Right lobe of liver (tissue), 6 donors: ENCODE measurements around the gene ANKS1B. TPM values are rescaled to one million over a fixed set of nuclear protein-coding genes. Genes with fewer than 3 reads are reported as not detected.

Experiments used
- ATAC-seq, 4 donors: fragments of 200-7000 bp; cut with Tn5 transposase; one replicate each; pipeline ENCODE4 v1.9.1; 2020; ENCODE audit warnings: mild to moderate bottlenecking in 4 of 4, moderate library complexity in 4 of 4
- DNase-seq, 3 donors: peaks; one replicate each; pipeline ENCODE4 v3.0.0-alpha.2; 2020
- H3K27ac ChIP-seq, 3 donors: fragments of 200-600 bp; one replicate each; pipeline ENCODE4 v1.8.0; 2022
- H3K27me3 ChIP-seq, 2 donors: fragments of 200-600 bp; one replicate each; pipeline ENCODE4 v1.8.0; 2022
- H3K36me3 ChIP-seq, 4 donors: fragments of 200-600 bp; sonication (generic) in 1 of 4; one replicate each; pipeline versions ENCODE4 v1.5.1 to v1.8.0; 2017 to 2022; ENCODE audit warnings: control low read depth in 1 of 4
- H3K4me1 ChIP-seq, 4 donors: fragments of 200-600 bp; sonication (generic) in 1 of 4; one replicate each; pipeline versions ENCODE4 v1.5.1 to v1.8.0; 2017 to 2022; ENCODE audit warnings: control low read depth in 1 of 4
- H3K4me3 ChIP-seq, 3 donors: fragments of 200-600 bp; one replicate each; pipeline ENCODE4 v1.8.0; 2022
- H3K9me3 ChIP-seq, 4 donors: fragments of 200-600 bp; sonication (generic) in 1 of 4; one replicate each; pipeline versions ENCODE4 v1.5.1 to v1.8.0; 2017 to 2022; ENCODE audit warnings: control low read depth in 1 of 4
- CTCF ChIP-seq, 4 donors: fragments of 200-600 bp in 3 of 4; fragments of 450-650 bp in 1 of 4; IDR thresholded peaks; one replicate each; pipeline versions ENCODE4 v1.5.1 to v1.8.0; 2016 to 2022; ENCODE audit warnings: antibody characterized with exemption in 4 of 4, mild to moderate bottlenecking in 2 of 4
- POLR2A ChIP-seq: fragments of 450-650 bp; IDR thresholded peaks from one replicate; pipeline ENCODE4 v1.6.1; 2017; ENCODE audit warnings: antibody characterized with exemption, mild to moderate bottlenecking
- WGBS: methylation state at CpG from one replicate; pipeline ENCODE4 v1.1.6; 2018; ENCODE audit warnings: low coverage, low lambda C conversion rate; ENCODE audit not compliant: insufficient coverage; ENCODE audit errors: missing lambda C conversion rate; 5-methylcytosine and 5-hydroxymethylcytosine counted together
- intact Hi-C, 2 donors: fragments of 100-400 bp; cut with DNase I; formaldehyde crosslinking; loops; one replicate each; pipeline versions ENCODE4 v1.11.2 to v1.14.1; 2022
- total RNA-seq, 6 experiments: library from RNA; depleted of rRNA in 2 of 6; stranded (reverse); fragments of >200 nt in 2 of 6; fragmentation: NEBNext Ultra II Directional in 3 of 6; extraction: Animal tissue kit (Norgen Biotek cat#: 25700) in 3 of 6; gene quantifications; one replicate each; pipeline versions ENCODE4 v1.1.0 to v1.2.4, GENCODE V29; 2016 to 2023
- donor health status: DM: no; HTN: yes; CAD: no.
- donor health status: DM: no; HTN: no; CAD: no.
- donor health status: DM: no; HTN: no; CAD: no.
- donor health status: DM: no; HTN: yes; CAD: no.
- donor health status: DM: no; HTN: yes; CAD: no.

Gene ANKS1B
- total RNA-seq, 6 experiments from 2014 or later = 0.17 to 1.9 (median 0.44) TPM; not detected in 1

- no peaks in the 10 kb centered on the region for H3K4me1 ChIP-seq
- no peak overlapping the region for H3K4me3 ChIP-seq
- H3K9me3 ChIP-seq = no peaks in the 10 kb centered on the region
- no peak for ATAC-seq
- TF ChIP-seq POLR2A (no peak), CTCF (IDR thresholded peaks at IDR 0.05) (no peak)
- intact Hi-C loops = no loop called here
- no peaks in the 10 kb centered on the region for H3K36me3 ChIP-seq
- no peak for DNase-seq
- WGBS = 24% methylated on average over 6 of the region's 6 CpGs
- no peak overlapping the region for H3K27ac ChIP-seq
- no peaks in the 10 kb centered on the region for H3K27me3 ChIP-seq
Measured at GRCh38 chr12:99154983-99155336, 829.8 kb downstream of the ANKS1B start.

- Histone ChIP-seq H3K27me3 (no peaks in the 10 kb centered on the region), H3K4me3 (no peak overlapping the region), H3K4me1 (no peaks in the 10 kb centered on the region), H3K9me3 (no peaks in the 10 kb centered on the region), H3K36me3 (no peaks in the 10 kb centered on the region), H3K27ac (no peak overlapping the region)
- TF ChIP-seq CTCF (IDR thresholded peaks at IDR 0.05) (no peak), POLR2A (no peak)
- DNase-seq (no peak), ATAC-seq (no peak)
- intact Hi-C loops = no loop called here
- WGBS = 36% methylated on average over 11 of the region's 17 CpGs
Measured at GRCh38 chr12:99154216-99154982, 830.3 kb downstream of the ANKS1B start.

GRCh38 chr12:99153293-99153692 lies 831.4 kb downstream of the ANKS1B start:
- no peak for ATAC-seq
- TF ChIP-seq CTCF (IDR thresholded peaks at IDR 0.05) (no peak), POLR2A (no peak)
- no peak overlapping the region for H3K4me3 ChIP-seq
- no peaks in the 10 kb centered on the region for H3K27me3 ChIP-seq
- no peaks in the 10 kb centered on the region for H3K9me3 ChIP-seq
- no peaks in the 10 kb centered on the region for H3K4me1 ChIP-seq
- H3K27ac ChIP-seq = no peak overlapping the region
- no peaks in the 10 kb centered on the region for H3K36me3 ChIP-seq
- no peak for DNase-seq
- intact Hi-C loops = no loop called here
- WGBS = 62% methylated on average over 3 of the region's 3 CpGs

GRCh38 chr12:99152337-99152736 lies 832.4 kb downstream of the ANKS1B start:
- 40% methylated on average over 2 of the region's 2 CpGs for WGBS
- Histone ChIP-seq H3K27me3 (no peaks in the 10 kb centered on the region), H3K9me3 (no peaks in the 10 kb centered on the region), H3K36me3 (no peaks in the 10 kb centered on the region), H3K4me3 (no peak overlapping the region), H3K27ac (no peak overlapping the region), H3K4me1 (no peaks in the 10 kb centered on the region)
- no peak for DNase-seq
- intact Hi-C loops = no loop called here
- no peak for TF ChIP-seq POLR2A
- no peak for TF ChIP-seq CTCF (IDR thresholded peaks at IDR 0.05)
- ATAC-seq = no peak

GRCh38 chr12:99151744-99152143 lies 833.0 kb downstream of the ANKS1B start:
- no peaks in the 10 kb centered on the region for H3K9me3 ChIP-seq
- TF ChIP-seq POLR2A = no peak
- DNase-seq (no peak), ATAC-seq (no peak)
- H3K27ac ChIP-seq = no peak overlapping the region
- intact Hi-C loops = no loop called here
- no peaks in the 10 kb centered on the region for H3K4me1 ChIP-seq
- no peaks in the 10 kb centered on the region for H3K36me3 ChIP-seq
- no peaks in the 10 kb centered on the region for H3K27me3 ChIP-seq
- no peak overlapping the region for H3K4me3 ChIP-seq
